ENCODE measurements around the gene IL1R1. TPM values are rescaled to one million over a fixed set of nuclear protein-coding genes. Genes with fewer than 3 reads are reported as not detected.
A peak's percentile ranks its signal among the peaks of the same experiment; 100 is the strongest.

IL1R1 gene
- total and polyA plus RNA-seq, 4 donors: 97.0 to 182 (median 137) TPM

DNA sequence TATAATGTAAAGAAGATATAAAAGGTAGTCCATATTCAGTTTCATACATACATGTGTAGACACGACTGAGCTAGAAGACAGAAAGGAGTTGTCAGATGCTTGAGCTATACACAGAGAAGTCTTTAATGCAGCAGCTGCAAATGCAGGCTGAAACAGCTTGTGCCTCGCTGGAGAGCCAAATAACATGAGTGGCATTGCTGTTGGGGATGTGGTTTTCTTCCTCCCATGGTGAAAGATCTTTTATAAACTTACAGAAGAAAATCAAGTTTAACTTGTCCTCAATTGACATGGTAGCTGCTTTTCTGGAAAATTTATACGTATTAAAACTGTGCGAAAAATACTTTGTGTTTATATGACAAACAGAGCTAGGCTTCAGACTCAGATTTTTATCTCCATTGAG is 16.4 kb upstream of the IL1R1 start:
- peaks cover 0 to 47% (median 19%) of the 10 kb centered on the region in 5 donors for H3K4me1 ChIP-seq (ENCODE audit: control insufficient read depth in 5 of 5, insufficient read depth in 5 of 5, low read length in 5 of 5)
- peak in 1 of 3 donors; percentile 56 for DNase-seq
- TF ChIP-seq CTCF (IDR thresholded peaks at IDR 0.05; ENCODE audit: control extremely low read depth, extremely low read depth): no peak
- H3K36me3 ChIP-seq (ENCODE audit: control insufficient read depth in 4 of 4, insufficient read depth in 4 of 4, low read length in 4 of 4): peaks cover 0 to 3% (median 0%) of the 10 kb centered on the region in 4 donors
- H3K27me3 ChIP-seq (ENCODE audit: control insufficient read depth in 3 of 3, insufficient read depth in 3 of 3, low read length in 2 of 3): no peaks in the 10 kb centered on the region
- no peak overlapping the region for H3K27ac ChIP-seq (ENCODE audit: low read depth in 1 of 2, low read length in 1 of 2)
- H3K9me3 ChIP-seq (ENCODE audit: control insufficient read depth in 4 of 4, insufficient read depth in 3 of 4, low read length in 3 of 4): no peaks in the 10 kb centered on the region
- no peak overlapping the region for H3K9ac ChIP-seq (ENCODE audit: insufficient read depth in 1 of 2, low read length in 2 of 2)
- H3K4me3 ChIP-seq: no peak overlapping the region
- ATAC-seq (ENCODE audit: insufficient read depth, low FRiP score): no peak
- WGBS, 2 donors: 71 to 76% methylated on average over 4 of the region's 4 CpGs

DNA sequence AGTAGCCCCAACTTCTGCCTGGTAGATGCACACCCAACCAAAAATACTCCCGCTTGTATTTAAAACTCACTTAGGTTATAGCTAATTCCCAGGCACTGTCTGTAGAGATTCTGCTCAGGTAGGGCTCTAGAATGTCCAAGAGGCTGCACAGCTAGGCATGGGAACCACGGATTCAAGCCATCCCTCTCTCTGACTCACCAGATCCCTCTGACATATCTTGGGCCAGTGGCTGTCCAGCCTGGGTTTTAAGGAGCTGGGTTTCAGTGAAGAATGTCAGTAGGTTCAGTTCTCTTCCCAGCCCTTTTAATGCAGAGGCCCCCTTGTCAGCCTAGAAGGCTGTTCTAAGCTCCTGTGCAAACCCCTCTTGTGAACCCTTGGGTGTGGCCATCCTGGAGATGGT is 15.9 kb upstream of the IL1R1 start:
- peaks cover 0 to 3% (median 0%) of the 10 kb centered on the region in 4 donors for H3K36me3 ChIP-seq (ENCODE audit: control insufficient read depth in 4 of 4, insufficient read depth in 4 of 4, low read length in 4 of 4)
- no peak overlapping the region for H3K9ac ChIP-seq (ENCODE audit: insufficient read depth in 1 of 2, low read length in 2 of 2)
- no peak overlapping the region for H3K4me3 ChIP-seq
- WGBS, 2 donors: 96 to 97% methylated on average over 2 of the region's 2 CpGs
- no peaks in the 10 kb centered on the region for H3K27me3 ChIP-seq (ENCODE audit: control insufficient read depth in 3 of 3, insufficient read depth in 3 of 3, low read length in 2 of 3)
- peaks cover 0 to 44% (median 19%) of the 10 kb centered on the region in 5 donors for H3K4me1 ChIP-seq (ENCODE audit: control insufficient read depth in 5 of 5, insufficient read depth in 5 of 5, low read length in 5 of 5)
- no peak overlapping the region for H3K27ac ChIP-seq (ENCODE audit: low read depth in 1 of 2, low read length in 1 of 2)
- DNase-seq: no peak
- no peak for ATAC-seq (ENCODE audit: insufficient read depth, low FRiP score)
- no peak for TF ChIP-seq CTCF (IDR thresholded peaks at IDR 0.05; ENCODE audit: control extremely low read depth, extremely low read depth)
- no peaks in the 10 kb centered on the region for H3K9me3 ChIP-seq (ENCODE audit: control insufficient read depth in 4 of 4, insufficient read depth in 3 of 4, low read length in 3 of 4)

DNA sequence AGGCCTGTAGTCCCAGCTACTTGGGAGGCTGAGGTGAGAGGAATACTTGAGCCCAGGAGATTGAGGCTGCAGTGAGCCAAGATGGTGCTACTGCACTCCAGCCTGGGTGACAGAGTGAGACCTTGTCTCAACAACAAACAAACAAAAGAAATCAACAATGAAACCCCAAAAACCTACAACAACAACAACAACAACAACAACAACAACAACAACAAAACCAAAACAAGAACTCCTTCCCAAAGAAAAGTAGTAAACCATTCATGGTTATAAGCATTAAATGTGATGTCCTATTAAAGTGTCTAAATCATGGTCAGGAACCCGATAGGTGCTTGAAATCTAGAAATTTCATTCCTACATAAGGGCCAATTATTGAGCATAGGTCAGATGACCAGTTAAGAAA is 13.5 kb upstream of the IL1R1 start:
- Histone ChIP-seq H3K27me3 (ENCODE audit: control insufficient read depth in 3 of 3, insufficient read depth in 3 of 3, low read length in 2 of 3) (no peaks in the 10 kb centered on the region), H3K27ac (ENCODE audit: low read depth in 1 of 2, low read length in 1 of 2) (no peak overlapping the region), H3K36me3 (ENCODE audit: control insufficient read depth in 4 of 4, insufficient read depth in 4 of 4, low read length in 4 of 4) (peaks cover 0 to 3% (median 0%) of the 10 kb centered on the region in 4 donors), H3K9me3 (ENCODE audit: control insufficient read depth in 4 of 4, insufficient read depth in 3 of 4, low read length in 3 of 4) (peaks cover 0 to 2% (median 0%) of the 10 kb centered on the region in 4 donors), H3K9ac (ENCODE audit: insufficient read depth in 1 of 2, low read length in 2 of 2) (no peak overlapping the region), H3K4me3 (no peak overlapping the region), H3K4me1 (ENCODE audit: control insufficient read depth in 5 of 5, insufficient read depth in 5 of 5, low read length in 5 of 5) (peaks cover 0 to 30% (median 9%) of the 10 kb centered on the region in 5 donors)
- TF ChIP-seq CTCF (IDR thresholded peaks at IDR 0.05; ENCODE audit: control extremely low read depth, extremely low read depth): no peak
- DNase-seq (no peak), ATAC-seq (ENCODE audit: insufficient read depth, low FRiP score) (no peak)
- WGBS, 2 donors: 95 to 97% methylated on average over 1 of the region's 1 CpG
